Neural cell (in vitro differentiated cells): ENCODE measurements around the gene TMEM185B.

ENCODE experiments used
- CTCF ChIP-seq: fragments of 450-650 bp; IDR thresholded peaks from 2 replicates; pipeline ENCODE4 v1.5.1; 2014; ENCODE audit warnings: antibody characterized with exemption, mild to moderate bottlenecking, moderate library complexity; ENCODE audit not compliant: poor library complexity, severe bottlenecking
- EP300 ChIP-seq: fragments of 450-650 bp; conservative IDR thresholded peaks from 2 replicates; pipeline ENCODE4 v1.6.1; 2014; ENCODE audit warnings: antibody characterized with exemption, mild to moderate bottlenecking, moderate library complexity; ENCODE audit not compliant: poor library complexity, severe bottlenecking
- EZH2 ChIP-seq: fragments of 200-600, 300-800 bp; shearing (Covaris generic), sonication (generic); IDR thresholded peaks from 2 replicates; pipeline ENCODE4 v1.6.1; 2014; ENCODE audit warnings: antibody characterized with exemption, low read length, borderline replicate concordance, mild to moderate bottlenecking; ENCODE audit not compliant: insufficient read depth, poor library complexity, severe bottlenecking
- POLR2AphosphoS5 ChIP-seq: IDR thresholded peaks from 2 replicates; pipeline ENCODE4 v1.6.1; 2012
- RAD21 ChIP-seq: fragments of 450-650 bp; conservative IDR thresholded peaks from 2 replicates; pipeline ENCODE4 v1.6.1; 2014; ENCODE audit warnings: antibody characterized with exemption, mild to moderate bottlenecking, moderate library complexity
- REST ChIP-seq: IDR thresholded peaks from 2 replicates; pipeline ENCODE4 v1.6.1; 2012; ENCODE audit warnings: borderline replicate concordance
- SMC3 ChIP-seq: fragments of 450-650 bp; conservative IDR thresholded peaks from 2 replicates; pipeline ENCODE4 v1.6.1; 2014; ENCODE audit warnings: antibody characterized with exemption, mild to moderate bottlenecking, moderate library complexity; ENCODE audit not compliant: poor library complexity
- TAF1 ChIP-seq: IDR thresholded peaks from 2 replicates; pipeline ENCODE4 v1.6.1; 2012; ENCODE audit warnings: low read depth

- TF ChIP-seq CTCF (no peak), REST (no peak), EP300 (no peak), SMC3 (no peak), TAF1 (no peak), RAD21 (no peak), EZH2 (no peak), POLR2AphosphoS5 (no peak)
Measured at GRCh38 chr2:120189189-120189588, 34.0 kb downstream of the TMEM185B start.
